ENCODE results near the gene ATXN7L1. TPM values are rescaled to one million over a fixed set of nuclear protein-coding genes. Genes with fewer than 3 reads are reported as not detected.

Gene ATXN7L1
- total RNA-seq: 10.1 TPM

GRCh38 chr7:105876091-105876963, at the start of gene ATXN7L1:
Gene ATXN7L1 (minus strand): TSS chr7:105876599. CDS start chr7:105876558, 41 bp downstream.
- peak; percentile 97 for DNase-seq

DNA sequence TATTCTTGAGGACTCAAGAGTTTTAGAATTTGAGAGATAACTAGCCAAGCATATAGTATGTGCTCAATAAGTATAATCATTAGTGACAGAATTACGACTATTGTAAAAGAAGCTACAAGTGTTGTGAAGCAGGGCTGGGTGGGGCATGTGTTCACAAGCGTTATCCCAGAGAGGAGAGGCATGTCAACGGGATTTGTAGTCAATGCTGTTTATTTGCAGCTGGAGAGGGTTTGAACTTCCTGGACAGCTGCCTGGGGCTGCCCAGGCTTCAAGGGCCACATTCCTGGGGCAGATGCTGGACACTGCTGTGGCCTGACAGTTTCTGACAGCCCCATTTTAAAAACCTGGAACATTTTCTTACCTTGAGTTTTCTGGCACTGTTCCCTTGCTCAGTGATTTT, 49.7 kb upstream of the ATXN7L1 start:
- DNase-seq: no peak

DNA sequence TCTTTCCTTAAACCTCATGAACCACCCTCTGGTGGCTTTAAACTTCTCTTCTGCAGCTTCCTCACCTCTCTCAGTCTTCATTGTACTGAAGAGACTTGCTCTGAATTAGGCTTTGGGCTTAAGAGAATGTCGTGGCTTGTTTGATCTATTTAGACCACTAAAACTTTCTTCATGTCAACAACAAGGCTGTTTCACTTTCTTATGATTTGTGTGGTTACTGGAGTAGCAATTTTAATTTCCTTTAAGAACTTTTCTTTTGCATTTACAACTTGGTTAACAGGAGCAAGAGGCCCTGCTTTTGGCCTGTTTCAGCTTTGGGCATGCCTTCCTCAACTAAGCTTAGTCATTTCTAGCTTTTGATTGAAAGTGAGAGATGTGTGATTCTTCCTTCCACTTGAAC, 48.5 kb upstream of the ATXN7L1 start:
- DNase-seq: no peak

- DNase-seq: no peak
These were observed 44.4 kb upstream of the ATXN7L1 start for GRCh38 chr7:105920766-105921165.

- no peak for DNase-seq
These were observed 41.3 kb upstream of the ATXN7L1 start for GRCh38 chr7:105917659-105918058.

GRCh38 chr7:105916603-105917002, 40.2 kb upstream of the ATXN7L1 start:
- no peak for DNase-seq

DNA sequence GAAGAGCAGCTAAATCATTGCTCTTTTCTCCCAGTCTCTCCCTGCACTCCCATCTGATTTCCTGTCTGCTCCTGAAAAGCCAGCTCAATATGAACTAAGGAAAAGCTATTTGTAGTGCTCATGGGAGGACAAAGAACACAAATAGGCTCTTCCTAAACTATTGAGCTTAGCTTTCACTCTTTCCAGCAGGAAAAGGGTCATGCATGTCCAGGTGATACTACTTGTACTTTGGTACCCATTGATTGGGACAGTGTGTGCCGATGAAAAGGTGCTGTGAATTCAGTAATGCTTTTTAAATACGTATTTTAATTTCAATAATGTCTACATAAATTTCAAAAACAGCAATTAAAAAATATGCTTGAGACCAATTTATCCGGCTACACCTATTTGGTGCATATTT, 37.5 kb upstream of the ATXN7L1 start:
- DNase-seq: no peak

DNA sequence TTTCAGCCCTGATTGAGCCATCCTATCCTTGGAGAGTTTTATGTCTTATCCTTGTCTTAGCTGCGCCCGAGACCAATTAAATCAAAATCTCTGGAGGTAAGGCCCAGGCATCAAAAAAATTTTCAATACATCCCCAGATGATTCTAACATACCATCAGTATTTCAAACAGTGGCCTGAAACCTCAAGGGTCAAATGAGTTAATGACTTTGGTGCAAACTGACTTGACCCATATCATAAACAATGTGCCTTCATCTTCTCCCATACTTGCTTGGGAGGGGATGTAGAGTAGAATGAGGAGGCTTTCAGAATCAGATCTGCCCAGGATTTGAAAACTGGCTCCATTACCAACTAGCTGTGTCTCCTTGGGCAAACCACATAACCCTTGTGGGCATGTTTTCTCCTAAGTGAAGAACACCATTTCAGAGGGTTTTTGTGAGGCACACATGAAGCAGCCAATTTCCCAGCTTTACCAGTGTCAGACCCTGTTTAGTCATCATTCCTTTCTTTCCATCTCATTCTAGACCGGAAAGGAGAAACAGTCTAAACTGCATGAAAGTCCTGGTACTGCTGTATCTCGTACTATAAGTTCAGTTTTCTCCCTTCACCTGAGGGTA, 35.7 kb upstream of the ATXN7L1 start:
- no peak for DNase-seq

DNA sequence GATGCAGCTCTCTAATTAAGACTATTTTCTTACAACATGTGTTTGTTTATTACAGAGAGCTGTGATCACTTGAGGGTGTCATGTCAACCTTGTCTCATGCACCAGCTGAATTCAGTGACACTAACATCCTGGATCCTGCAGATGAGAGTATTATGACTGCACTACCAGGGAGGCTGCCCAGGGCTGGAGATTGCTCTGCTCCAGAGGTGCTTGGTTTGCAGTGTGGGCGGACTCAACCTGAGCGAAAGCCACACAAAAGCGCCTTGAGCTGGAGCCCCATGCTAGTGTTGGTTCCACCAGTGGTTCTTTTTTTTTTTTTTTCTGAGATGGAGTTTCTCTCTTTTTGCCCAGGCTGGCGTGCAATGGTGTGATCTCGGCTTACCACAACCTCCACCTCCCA, 33.8 kb upstream of the ATXN7L1 start:
- DNase-seq: no peak

GRCh38 chr7:105909742-105910141, 33.3 kb upstream of the ATXN7L1 start:
- no peak for DNase-seq

GRCh38 chr7:105907129-105907846, 30.9 kb upstream of the ATXN7L1 start:
- DNase-seq: no peak

- DNase-seq: no peak
These were observed 30.3 kb upstream of the ATXN7L1 start for GRCh38 chr7:105906695-105907094.

DNA sequence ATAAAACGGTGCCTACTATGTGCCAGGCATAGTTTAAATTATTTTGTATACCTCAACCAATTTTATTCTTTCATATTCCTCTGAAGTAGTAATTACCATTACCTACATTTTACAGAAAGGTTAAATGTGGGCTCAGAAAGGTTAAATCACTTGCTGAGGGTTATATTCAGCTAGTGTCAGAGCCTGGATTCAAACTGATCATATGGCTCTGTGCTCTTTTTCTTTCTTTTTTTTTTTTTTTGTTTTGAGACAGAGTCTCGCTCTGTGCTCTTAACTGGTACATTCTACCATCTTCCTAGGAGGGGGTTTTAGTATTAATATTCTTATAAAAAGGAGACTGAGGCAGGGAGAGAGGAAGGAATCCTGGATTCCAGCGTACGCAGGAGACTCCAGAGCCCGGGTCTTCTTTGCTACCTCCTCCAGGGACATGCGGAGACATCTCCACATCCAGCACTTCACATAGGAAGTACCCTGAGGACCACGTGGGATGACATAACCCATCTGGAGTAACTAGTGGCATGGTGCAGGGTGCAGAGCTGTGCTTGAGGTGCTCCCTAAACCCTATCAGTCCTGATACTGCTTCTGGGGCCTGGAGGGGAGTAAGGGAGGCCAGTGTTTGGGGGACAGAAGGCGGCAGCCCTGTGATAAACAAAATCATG, 29.6 kb upstream of the ATXN7L1 start:
- no peak for DNase-seq

- no peak for DNase-seq
These were observed 29.0 kb upstream of the ATXN7L1 start for GRCh38 chr7:105905209-105905909.

GRCh38 chr7:105904064-105904463, 27.7 kb upstream of the ATXN7L1 start:
- no peak for DNase-seq

DNA sequence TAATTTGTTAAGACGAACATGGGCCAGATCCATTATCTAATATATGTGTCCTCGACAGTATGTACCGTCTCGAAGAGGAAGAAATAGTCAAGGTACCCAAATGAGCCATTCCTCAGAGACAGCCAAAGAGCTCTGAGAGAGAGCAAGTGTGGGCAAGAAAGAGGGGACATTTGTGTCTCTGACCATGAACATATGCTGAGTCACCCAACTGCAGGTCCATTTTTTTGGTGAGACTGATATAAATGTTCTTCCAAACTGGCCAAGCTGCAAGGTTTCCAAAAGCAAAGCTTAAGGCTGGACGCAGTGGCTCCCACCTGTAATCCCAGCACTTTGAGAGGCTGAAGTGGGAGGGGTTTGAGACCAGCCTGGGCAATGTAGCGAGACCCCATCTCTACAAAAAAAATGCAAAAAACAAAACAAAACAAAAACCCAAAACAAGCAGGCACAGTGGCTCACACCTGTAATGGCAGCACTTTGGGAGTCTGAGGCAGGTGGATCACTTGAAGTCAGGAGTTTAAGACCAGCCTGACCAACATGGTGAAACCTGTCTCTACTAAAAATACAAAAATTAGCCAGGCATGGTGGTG, 26.0 kb upstream of the ATXN7L1 start:
- no peak for DNase-seq

DNA sequence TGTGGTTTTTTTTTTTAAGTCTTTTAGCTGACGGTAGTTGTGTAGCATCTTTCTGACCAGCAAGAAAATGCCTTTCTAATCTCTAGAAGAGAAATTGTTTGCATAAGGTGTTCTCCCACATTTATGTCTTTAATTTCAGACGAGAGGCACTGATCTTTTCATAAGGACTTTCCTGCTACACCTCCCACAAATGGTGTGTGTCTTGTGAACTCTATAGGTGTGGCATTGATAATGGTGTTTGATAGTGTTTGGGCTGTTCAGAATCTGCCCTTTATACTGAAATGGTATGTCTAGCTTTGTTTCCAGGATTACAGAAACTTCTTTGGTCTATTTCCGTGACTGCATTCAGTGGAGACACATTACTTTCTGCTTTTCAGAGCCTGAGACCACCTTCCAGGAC, 21.6 kb upstream of the ATXN7L1 start:
- DNase-seq: no peak

DNA sequence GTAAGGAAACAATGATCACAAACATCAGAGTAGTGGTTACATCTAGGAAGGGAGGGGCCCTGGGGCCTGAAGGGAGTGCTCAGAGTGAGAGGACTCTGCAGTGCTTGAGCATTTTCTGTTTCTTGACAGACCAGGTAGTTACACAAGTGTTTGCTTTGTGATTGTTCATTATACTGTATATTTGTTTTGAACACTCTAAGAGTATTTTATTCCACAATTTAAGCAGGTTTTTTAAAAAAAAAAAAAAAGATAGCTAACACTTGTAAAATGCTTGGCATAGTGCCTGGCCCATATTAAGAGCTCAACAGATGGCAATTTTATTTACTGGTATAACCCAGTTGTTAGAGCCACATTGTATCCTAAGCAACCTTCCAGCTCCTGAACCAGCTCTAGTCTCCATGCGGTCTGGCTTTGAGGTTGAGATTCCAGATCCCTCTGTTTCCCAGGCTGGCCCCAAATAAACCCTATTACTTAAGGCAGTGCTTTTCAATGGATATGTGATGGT, 20.1 kb upstream of the ATXN7L1 start:
- no peak for DNase-seq

DNA sequence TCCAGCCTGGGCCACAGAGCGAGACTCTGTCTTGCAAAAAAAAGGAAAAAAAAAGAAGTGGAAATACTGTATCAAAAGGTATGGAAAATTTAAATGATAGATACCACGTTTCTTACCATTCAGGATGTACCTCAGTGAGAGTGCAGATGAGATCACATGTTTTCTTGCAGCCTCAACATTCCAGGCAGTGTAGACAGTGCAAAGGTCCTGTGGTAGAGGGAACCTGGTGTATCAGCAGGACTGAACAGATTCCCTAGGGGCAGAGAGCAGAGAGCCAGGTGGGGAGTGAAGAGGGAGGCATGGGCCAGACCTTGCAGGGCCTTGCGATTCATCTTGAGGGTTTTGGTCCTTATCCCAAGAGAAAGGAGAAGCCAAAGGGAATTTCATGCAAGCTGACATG, 17.7 kb upstream of the ATXN7L1 start:
- DNase-seq: no peak

DNA sequence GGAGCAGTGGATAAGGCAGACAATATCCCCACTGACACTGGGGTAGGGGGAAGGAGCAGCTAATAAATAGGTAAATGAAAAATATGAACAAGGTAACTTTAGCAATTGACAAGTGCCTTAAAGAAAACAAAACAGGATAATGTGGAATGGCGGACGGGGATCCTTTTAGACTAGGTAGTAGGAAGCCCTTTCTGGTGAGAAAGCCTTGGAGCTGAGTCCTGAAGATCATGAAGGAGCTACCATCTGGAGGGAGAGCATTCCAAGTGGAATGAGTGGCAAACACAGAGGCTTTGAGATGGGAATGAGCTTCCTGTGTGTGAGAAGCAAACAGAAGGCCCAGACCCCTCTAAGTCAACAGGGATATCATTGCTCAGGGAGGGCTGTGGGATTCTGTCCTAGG, 16.0 kb upstream of the ATXN7L1 start:
- no peak for DNase-seq

DNA sequence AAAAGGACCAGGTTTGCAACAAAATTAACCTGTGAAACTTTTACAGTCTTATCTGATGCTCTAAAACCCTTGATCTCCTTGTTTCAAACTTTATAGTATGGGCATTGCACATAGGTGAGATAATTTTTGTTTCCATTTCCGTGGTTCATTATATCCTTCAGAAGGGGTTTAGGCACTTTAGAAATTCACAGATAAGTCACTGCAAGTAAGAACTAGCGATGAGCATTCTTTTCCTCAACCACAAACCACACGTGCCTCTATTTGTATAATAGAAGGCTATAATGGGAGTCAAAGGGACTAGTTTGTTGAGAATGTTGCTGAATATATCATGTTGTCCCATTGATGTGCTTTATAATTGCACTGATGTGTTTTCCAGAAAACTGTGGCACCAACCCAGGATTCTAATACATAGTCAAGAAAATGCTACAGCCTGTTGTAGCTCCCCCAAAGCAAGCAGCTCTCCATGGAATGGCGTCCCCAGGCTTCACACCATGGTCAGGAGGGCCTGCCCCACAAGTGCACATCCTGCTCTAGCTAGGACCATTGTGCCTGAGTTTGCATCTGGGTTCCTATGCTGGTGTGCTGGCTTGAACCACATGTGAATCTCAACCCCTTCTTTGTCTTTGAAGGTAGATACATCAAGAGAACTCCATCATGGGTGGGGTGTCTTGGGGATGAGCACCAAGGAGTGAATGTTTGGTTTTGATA, 14.0 kb upstream of the ATXN7L1 start:
- DNase-seq: no peak

Data from skin of body (tissue), 2 donors.